BJ (cell line): Measurements from ENCODE around the gene SENP1. TPM values are rescaled to one million over a fixed set of nuclear protein-coding genes. Genes with fewer than 3 reads are reported as not detected.

Source experiments
- CTCF ChIA-PET: fragments of 350-600 bp; formaldehyde crosslinking; extraction: SDS; loops from one replicate; lab custom pipeline; 2021; ENCODE audit warnings: antibody characterized with exemption, inconsistent platforms; lab: Yijun Ruan, JAX
- POLR2A ChIA-PET: fragments of 300-600 bp; sonication (Branson Sonifier 250); formaldehyde crosslinking; extraction: SDS; loops from one replicate; lab custom pipeline; 2021; ENCODE audit warnings: antibody characterized with exemption; lab: Charles Lee
- DNase-seq: peaks from one replicate; pipeline ENCODE4 v3.0.0-alpha.2; 2011; ENCODE audit warnings: low read depth
- H3K27me3 ChIP-seq: 2 replicates; pipeline ENCODE4 v1.6.0; 2011; ENCODE audit warnings: low read length; ENCODE audit not compliant: control insufficient read depth, insufficient read depth
- H3K36me3 ChIP-seq: 2 replicates; pipeline ENCODE4 v1.5.1; 2011; ENCODE audit warnings: low read length; ENCODE audit not compliant: control insufficient read depth, insufficient read depth
- H3K4me3 ChIP-seq: 2 replicates; pipeline ENCODE4 v1.5.1; 2011; ENCODE audit warnings: low read depth, mild to moderate bottlenecking, control low read depth, low read length
- polyA plus RNA-seq: library from polyadenylated mRNA; depleted of rRNA; stranded (reverse); fragments of >200 nt; gene quantifications from 2 replicates; pipeline ENCODE4 v1.2.3, GENCODE V29; 2011
- TF ChIP-seq, protein P1 (sequence below): IDR thresholded peaks from 2 replicates; pipeline ENCODE4 v1.5.1; 2011; ENCODE audit warnings: low read depth, mild to moderate bottlenecking, control low read depth, inconsistent platforms, low read length, moderate library complexity; ENCODE audit not compliant: insufficient read depth

Gene SENP1
- polyA plus RNA-seq, 1 experiment = 10.3 TPM

DNA sequence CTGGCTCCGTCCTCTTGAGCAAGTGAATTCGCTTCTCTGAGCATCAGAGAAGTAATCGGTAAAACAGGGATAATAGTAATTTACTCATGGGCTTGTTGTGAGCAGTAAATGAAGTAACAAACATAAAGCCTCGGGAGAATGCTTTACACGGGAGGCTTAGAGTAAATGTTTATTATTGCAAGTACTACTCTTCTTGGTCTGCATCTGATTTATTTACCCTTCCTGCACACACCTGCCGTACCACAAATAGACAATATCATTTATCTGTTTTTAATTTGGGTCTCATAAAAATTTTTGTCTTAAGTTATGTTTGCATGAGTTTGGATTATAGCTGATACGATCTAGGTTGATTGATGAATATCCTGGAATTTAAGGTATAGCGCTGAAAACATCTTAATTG is 93.8 kb downstream of the SENP1 start:
- no peak overlapping the region for H3K4me3 ChIP-seq
- peaks cover 39% of the 10 kb centered on the region for H3K27me3 ChIP-seq
- POLR2A ChIA-PET = interaction anchor here (0.6 kb wide), 1 partner anchor 101 kb away, joined by 6 read pairs; no protein-coding TSS in a partner anchor
- TF ChIP-seq, protein P1, sequence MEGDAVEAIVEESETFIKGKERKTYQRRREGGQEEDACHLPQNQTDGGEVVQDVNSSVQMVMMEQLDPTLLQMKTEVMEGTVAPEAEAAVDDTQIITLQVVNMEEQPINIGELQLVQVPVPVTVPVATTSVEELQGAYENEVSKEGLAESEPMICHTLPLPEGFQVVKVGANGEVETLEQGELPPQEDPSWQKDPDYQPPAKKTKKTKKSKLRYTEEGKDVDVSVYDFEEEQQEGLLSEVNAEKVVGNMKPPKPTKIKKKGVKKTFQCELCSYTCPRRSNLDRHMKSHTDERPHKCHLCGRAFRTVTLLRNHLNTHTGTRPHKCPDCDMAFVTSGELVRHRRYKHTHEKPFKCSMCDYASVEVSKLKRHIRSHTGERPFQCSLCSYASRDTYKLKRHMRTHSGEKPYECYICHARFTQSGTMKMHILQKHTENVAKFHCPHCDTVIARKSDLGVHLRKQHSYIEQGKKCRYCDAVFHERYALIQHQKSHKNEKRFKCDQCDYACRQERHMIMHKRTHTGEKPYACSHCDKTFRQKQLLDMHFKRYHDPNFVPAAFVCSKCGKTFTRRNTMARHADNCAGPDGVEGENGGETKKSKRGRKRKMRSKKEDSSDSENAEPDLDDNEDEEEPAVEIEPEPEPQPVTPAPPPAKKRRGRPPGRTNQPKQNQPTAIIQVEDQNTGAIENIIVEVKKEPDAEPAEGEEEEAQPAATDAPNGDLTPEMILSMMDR = no peak
- DNase-seq = no peak
- H3K36me3 ChIP-seq = no peaks in the 10 kb centered on the region
- CTCF ChIA-PET = interaction anchor here (0.7 to 1.0 kb wide), 2 partner anchors 49 to 171 kb away, joined by 3 to 4 read pairs; partner anchors contain the start of genes CCDC184 and TMEM106C

DNA sequence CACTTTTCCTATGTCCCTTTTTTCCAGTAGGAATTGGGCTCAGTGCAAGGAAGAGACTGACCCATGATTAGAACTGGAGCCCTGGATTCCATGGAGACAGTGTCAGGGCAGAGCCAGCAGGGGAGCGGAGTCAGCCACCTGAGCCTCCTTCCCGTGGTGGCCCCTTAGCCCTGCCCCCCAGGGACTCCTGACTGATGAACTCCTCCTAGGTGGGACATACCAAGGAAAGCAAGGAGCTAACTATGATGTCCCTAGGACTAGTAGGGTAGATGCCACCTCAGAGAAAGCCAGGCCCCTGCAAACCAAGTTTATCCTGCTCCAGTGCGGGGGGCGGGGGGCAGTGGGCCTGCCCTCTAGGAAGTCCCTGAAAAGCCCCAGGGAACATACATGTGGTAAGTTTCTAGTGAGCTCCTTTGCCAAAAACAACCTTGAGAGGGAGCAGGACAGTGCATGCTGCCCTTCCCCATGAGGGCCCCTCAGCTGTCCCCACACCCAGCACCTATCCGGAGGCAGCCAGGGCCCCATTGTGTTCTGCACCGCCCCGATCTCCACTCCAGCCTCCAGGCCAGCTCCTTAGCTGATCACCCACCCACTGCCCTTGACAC is 95.4 kb downstream of the SENP1 start:
- H3K36me3 ChIP-seq = no peaks in the 10 kb centered on the region
- no peak for DNase-seq
- ChIA-PET POLR2A (no interaction called here), CTCF (interaction anchor here (0.7 to 1.2 kb wide), 4 partner anchors 8 to 169 kb away, joined by 3 to 4 read pairs (median 3); no protein-coding TSS in a partner anchor)
- no peak overlapping the region for H3K4me3 ChIP-seq
- TF ChIP-seq, protein P1 = no peak
- H3K27me3 ChIP-seq = peaks cover 40% of the 10 kb centered on the region

DNA sequence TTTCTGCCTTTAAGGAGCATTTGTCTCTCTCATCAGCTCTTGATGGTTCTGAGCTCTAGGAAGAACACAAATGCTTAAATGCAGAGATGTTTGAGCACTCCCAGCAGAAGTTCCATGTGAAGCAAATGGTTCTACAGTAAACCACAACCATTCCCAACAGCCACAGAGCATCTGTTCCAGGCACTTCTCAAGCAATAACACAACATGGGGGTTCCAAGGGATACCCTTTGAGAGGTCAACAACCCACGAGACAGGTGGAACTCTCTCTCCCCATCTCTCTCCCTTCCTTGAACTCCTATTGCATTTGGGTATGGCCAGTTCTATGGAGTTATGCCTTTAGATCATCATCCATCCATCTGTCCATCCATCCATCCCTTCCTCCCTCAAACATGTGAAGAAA is 96.4 kb downstream of the SENP1 start:
- DNase-seq = no peak
- H3K4me3 ChIP-seq = no peak overlapping the region
- H3K27me3 ChIP-seq = peaks cover 44% of the 10 kb centered on the region
- no peaks in the 10 kb centered on the region for H3K36me3 ChIP-seq
- ChIA-PET POLR2A (no interaction called here), CTCF (no interaction called here)
- TF ChIP-seq, protein P1 = no peak

DNA sequence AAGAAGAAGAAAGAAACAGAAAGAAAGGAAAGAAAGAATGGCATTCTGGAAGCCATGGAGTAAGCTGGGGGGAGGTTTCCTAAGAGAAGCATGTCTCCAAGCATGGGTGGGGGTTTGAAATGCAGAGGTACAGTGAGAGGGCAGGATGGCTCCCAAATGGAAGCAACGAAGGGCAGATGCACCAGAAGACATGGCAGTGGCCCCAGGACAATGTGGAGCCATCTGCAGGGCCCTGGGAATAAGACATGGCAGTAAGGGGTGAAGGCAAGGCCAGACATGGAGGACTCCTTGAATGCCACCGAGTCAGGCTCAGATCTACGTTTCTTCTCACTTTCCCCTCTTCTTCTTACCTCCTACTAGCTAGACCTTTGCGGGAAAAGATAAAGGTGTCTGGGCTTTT is 96.9 kb downstream of the SENP1 start:
- CTCF ChIA-PET = no interaction called here
- Histone ChIP-seq H3K4me3 (no peak overlapping the region), H3K27me3 (peaks cover 44% of the 10 kb centered on the region), H3K36me3 (no peaks in the 10 kb centered on the region)
- DNase-seq = no peak
- POLR2A ChIA-PET = no interaction called here
- TF ChIP-seq, protein P1 = no peak

DNA sequence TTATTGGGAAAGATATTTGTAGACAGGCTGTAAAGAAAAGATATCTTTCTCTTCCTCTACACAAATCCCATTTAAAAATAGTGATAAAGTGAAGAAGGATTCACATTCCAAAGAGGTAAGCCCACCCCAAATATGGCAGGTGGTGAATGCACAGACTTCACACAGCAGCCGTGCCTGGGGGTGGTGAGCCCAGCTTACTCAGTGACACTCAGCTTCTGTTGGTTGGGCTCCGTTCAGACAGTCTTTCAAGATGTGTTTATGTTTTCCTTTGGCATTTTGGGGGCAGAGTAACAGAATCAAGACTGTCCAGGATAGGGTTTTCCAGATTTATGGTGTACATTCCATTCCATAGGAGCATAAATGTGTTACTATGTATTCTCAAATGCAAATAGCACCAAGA is 97.5 kb downstream of the SENP1 start:
- ChIA-PET POLR2A (no interaction called here), CTCF (no interaction called here)
- Histone ChIP-seq H3K27me3 (peaks cover 47% of the 10 kb centered on the region), H3K36me3 (no peaks in the 10 kb centered on the region), H3K4me3 (no peak overlapping the region)
- DNase-seq = no peak
- TF ChIP-seq, protein P1 = no peak
